IPS DF 4.7 (cell line): ENCODE measurements around the gene CORIN.

Experiments
- DNase-seq: peaks from one replicate; pipeline ENCODE4 v3.0.0-alpha.2; 2013; ENCODE audit warnings: low spot score; ENCODE audit errors: extremely low read depth

Gene CORIN

DNA sequence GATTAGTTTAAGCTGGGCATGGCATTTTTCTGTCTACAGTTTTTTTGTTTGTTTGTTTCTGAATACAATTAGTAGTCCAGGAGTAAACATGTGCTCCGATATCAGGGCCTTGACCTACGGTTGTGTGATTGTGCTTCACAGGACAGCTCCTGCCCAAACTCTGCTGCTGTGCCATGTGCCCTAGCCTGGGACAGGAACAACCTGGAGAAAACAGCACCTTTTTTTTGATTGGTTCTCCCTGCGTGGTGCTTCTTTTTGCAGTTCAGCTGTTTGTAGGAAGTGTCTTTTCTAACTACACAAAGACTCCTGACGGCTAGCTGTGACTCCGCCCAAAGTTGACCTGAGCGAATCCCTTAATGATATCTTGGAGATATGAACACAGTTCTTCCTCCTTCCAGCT is 194.0 kb downstream of the CORIN start:
- DNase-seq = no peak

DNA sequence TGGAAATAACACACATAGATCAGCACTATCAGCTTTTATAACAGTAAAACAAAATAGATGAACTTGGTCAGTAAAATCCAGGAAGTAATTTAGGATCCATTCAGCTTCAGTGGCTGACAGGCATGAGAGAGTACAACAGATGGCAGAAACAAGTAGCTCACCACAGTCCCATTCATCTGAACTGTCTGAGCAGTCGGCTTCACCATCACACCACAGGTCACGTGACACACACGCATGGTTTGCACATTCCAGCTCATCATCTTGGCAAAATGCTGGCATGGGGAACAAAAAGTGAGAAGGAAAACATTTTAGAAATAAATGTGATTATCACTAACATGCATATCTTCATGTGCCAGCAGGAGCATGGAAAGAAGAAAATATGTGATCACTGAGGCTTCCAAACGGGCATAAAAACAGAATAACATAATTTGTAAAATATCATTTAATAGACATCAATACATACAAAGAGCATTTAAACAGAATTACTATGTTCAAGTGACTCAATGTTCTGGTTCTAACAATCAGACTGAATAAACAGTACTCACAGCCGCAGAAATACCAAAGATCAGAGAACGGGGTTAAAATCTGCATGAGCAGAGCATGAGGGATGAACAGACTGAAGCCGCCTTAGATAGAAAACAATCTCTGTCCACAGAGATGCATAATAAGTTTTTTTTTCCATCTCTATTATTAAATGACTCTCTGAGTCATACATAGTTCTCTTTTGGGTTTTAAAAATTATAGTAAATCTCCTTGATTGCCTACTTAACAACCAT is 194.7 kb downstream of the CORIN start:
- no peak for DNase-seq

DNA sequence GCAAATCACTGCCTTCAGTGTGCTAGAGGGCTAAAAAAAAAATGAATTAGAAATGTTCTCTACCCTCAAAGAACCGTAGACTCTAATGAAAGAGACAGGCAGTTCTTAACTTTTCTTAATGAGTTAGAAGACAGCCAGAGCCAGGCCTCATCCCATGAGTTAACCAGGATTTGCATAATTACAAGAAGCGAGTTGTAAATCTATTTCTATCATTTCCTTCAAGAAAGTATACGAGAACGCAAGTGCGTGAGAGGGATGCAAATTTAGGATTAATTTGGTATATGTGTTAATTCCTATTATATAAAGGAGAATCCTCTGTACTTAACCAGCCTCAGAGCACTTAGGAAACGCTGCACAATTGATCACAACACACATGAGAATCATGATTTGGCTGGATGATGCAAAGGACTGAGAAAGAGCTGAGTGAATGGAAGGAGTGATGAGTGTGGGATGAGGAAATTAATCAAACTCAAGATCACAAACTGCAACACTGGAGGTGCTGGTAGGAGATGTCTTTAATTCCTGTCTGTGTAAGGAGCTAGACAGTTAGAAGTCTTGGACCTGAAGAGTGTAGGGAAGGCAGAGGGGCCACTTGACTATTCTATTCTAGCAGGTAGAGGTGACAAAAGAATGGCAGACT is 195.6 kb downstream of the CORIN start:
- DNase-seq = no peak

- DNase-seq = no peak
Observed at GRCh38 chr4:47641755-47642154, 196.1 kb downstream of the CORIN start.

GRCh38 chr4:47640911-47641310 is 197.0 kb downstream of the CORIN start:
- DNase-seq = no peak

GRCh38 chr4:47639531-47639930 is 198.3 kb downstream of the CORIN start:
- no peak for DNase-seq

DNA sequence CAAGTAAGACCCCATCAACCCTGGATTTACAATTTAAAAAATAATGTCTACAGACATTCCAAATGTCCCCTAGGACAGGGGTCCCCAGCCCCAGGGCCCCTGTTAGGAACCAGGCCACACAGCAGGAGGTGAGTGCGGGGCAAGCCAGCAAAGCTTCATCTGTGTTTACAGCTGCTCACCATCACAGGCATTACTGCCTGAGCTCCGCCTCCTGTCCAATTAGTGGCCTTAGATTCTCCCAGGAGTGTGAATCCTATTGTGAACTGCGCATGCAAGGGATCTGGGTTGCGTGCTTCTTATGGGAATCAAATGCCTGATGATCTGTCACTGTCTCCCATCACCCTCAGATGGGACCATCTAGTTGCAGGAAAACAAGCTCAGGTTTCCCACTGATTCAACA is 206.7 kb downstream of the CORIN start:
- no peak for DNase-seq

- no peak for DNase-seq
Observed at GRCh38 chr4:47624031-47624441, 213.8 kb downstream of the CORIN start.

DNA sequence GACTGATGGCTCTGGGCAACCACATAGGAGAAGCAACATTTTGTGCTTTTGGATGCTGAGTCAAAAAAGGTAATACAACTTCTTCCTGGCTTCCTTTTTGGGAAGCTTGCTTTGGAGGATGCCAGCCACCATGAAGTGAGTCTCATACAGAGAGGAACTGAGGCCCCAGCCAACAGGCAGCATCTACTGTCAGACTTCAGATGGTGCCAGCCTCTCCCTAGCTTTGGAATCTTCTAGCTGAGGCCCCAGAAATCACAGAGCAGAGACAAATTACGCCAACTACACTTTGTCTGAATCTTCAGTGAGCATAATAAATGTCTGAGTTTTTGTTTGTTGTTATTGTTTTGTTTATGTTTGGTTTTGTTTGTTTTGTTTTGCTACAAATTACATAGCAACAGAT is 216.7 kb downstream of the CORIN start:
- no peak for DNase-seq

DNA sequence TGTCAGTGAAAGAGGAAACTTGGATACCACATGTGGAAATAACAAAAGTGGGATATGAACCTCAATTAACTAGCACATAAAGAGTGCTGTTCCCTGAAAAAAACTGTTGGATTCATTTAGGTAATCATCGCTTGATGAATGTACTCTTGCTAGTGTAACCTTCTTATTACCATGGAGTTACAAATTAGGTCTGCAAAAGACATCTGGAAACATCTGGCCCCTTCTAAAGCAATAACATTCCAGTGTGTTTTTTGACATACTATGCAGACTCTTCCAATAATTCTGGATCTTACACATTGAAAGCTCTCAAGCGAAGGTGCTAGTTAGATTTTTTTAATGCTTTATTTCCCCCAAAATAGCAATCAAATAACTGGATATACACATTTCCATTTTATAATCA is 218.2 kb downstream of the CORIN start:
- no peak for DNase-seq

- DNase-seq = no peak
Observed at GRCh38 chr4:47617607-47618006, 220.3 kb downstream of the CORIN start.

DNA sequence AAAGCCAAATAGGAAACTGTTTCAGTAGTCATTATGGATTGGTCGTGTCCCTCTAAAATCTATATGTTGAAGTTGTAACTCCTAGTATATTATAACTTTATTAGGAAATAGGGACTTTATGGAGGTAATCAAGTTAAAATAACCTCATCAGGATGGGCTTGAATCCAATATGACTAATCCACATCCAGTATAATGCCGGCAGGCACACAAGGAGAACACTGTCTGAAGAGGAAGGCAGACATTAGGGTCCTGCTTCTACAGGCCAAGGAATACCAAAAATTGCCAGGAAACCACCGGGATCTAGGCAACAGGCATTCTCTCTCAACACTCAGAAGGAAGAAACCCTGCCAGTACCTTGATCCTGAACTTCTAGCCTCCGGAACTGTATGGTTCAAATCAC is 222.5 kb downstream of the CORIN start:
- no peak for DNase-seq

- DNase-seq = no peak
Observed at GRCh38 chr4:47612116-47613023, 225.5 kb downstream of the CORIN start.

DNA sequence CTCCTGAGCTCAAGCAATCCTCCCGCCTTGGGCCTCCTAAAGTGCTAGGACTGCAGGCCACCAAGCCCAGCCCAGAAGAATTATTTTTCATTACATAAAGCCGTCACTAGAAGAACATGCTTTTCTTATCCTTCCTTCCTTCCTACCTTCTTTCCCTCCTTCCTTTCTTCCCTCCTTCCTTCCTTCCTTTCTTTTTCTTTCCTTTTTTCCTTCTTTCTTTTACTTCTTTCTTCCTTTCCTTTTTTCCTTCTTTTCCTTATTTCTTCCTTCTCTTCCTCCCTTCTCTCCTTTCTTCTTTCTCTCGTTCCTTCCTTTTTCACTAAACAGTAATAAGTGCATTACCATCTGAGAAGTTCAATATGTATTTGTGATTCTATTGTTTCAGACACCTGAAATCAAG is 231.4 kb downstream of the CORIN start:
- no peak for DNase-seq

- DNase-seq = no peak
Observed at GRCh38 chr4:47598896-47599295, 239.0 kb downstream of the CORIN start.

DNA sequence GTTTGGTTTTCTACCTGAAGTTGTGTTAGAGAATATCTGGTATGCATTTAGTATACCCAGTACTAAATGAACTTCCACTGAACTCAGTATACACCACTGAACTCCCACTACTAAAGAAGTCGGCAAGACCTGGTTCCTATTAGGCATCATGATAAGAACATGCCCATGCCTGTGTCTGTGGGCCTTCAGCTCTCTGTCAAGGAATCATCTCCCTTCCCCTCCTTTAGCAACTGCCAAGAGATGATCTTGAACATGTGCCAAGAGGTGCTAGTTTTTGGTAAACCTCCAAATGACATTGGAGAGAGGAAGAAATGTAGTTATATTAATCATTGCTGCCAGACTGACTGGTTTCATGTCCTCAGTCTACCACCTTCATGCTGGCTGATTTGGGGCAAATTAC is 239.5 kb downstream of the CORIN start:
- no peak for DNase-seq

DNA sequence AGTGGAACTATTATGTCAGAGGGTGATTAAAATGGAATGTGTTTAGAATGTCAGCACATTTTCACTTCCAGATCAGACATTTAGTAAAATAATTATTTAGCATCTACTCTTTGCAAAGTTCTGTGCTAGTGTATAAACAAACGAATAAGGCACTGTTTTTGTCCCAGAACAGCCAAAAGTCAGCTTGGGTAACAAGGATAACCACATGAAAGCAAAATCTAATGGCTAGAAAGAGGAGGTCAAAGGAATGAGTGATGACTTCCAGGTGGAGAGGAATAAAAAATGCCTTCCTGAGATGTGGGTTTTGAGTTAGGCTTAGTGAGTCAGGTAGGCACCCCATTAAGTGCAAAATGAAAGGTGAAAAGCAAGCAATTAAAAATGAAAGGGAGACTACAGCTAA is 240.2 kb downstream of the CORIN start:
- DNase-seq = no peak

DNA sequence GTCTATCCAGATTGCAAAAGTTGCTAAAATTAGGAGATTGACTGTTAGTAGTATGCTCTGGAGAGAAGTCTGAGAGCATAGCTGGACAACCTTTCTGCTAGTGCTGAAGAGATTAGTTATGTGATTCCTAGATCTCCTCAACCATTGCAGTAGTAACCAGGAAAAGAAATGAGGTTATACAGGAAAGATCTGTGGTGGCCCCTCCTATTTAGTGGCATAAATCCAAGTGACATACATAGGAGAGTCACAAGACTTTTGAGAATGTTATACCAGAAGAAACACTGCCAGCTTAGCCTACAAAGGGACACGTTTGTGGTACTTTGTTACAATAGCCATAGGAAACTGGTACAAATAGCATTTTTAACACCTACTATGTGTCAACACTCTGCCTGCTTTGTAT is 247.5 kb downstream of the CORIN start:
- no peak for DNase-seq

- no peak for DNase-seq
Observed at GRCh38 chr4:47579235-47579634, 258.6 kb downstream of the CORIN start.

- DNase-seq = no peak
Observed at GRCh38 chr4:47577779-47578553, 259.9 kb downstream of the CORIN start.

GRCh38 chr4:47572981-47573380 is 264.9 kb downstream of the CORIN start:
- DNase-seq = no peak
